GM18867 (cell line): Measurements from ENCODE around the gene DZIP3.
A peak's percentile ranks its signal among the peaks of the same experiment; 100 is the strongest.
"Not testable (repeated sequence)": the region's sequence is repeated elsewhere in the genome, so short reads cannot be mapped to it uniquely, and the experiment has no call there.

Experiments
- ATAC-seq: cut with Tn5 transposase; IDR thresholded peaks from one replicate; pipeline ENCODE4 v1.9.1; 2021; ENCODE audit warnings: mild to moderate bottlenecking, moderate library complexity; ENCODE audit not compliant: unreplicated experiment

Gene DZIP3

GRCh38 chr3:108599677-108600409, 10.3 kb downstream of the DZIP3 start:
- ATAC-seq, result no peak

GRCh38 chr3:108602249-108602934, 12.9 kb downstream of the DZIP3 start:
- peak; percentile 74 for ATAC-seq

- no peak for ATAC-seq
Measured at GRCh38 chr3:108602935-108603294, 13.4 kb downstream of the DZIP3 start.

GRCh38 chr3:108603691-108604090, 14.2 kb downstream of the DZIP3 start:
- ATAC-seq, result no peak

- no peak for ATAC-seq
Measured at GRCh38 chr3:108605028-108605427, 15.5 kb downstream of the DZIP3 start.

- no peak for ATAC-seq
Measured at GRCh38 chr3:108605491-108605890, 16.0 kb downstream of the DZIP3 start.

GRCh38 chr3:108608750-108609149, 19.2 kb downstream of the DZIP3 start:
- ATAC-seq, result no peak

- ATAC-seq, result no peak
Measured at GRCh38 chr3:108610651-108611050, 21.1 kb downstream of the DZIP3 start.

- not testable (repeated sequence) for ATAC-seq
Measured at GRCh38 chr3:108616090-108616489, 26.6 kb downstream of the DZIP3 start.

GRCh38 chr3:108620250-108620649, 30.7 kb downstream of the DZIP3 start:
- ATAC-seq, result no peak

GRCh38 chr3:108623504-108623903, 34.0 kb downstream of the DZIP3 start:
- no peak for ATAC-seq

GRCh38 chr3:108629974-108630373, 40.5 kb downstream of the DZIP3 start:
- no peak for ATAC-seq

- no peak for ATAC-seq
Measured at GRCh38 chr3:108642526-108642925, 53.0 kb downstream of the DZIP3 start.

- ATAC-seq, result no peak
Measured at GRCh38 chr3:108645364-108645763, 55.8 kb downstream of the DZIP3 start.

- ATAC-seq, result not testable (repeated sequence)
Measured at GRCh38 chr3:108655664-108656063, 66.1 kb downstream of the DZIP3 start.

GRCh38 chr3:108661699-108662098, 72.2 kb downstream of the DZIP3 start:
- no peak for ATAC-seq

- ATAC-seq, result peak; percentile 93
Measured at GRCh38 chr3:108662142-108662738, 72.7 kb downstream of the DZIP3 start.

- no peak for ATAC-seq
Measured at GRCh38 chr3:108664266-108664665, 74.7 kb downstream of the DZIP3 start.

- no peak for ATAC-seq
Measured at GRCh38 chr3:108667312-108667711, 77.8 kb downstream of the DZIP3 start.

GRCh38 chr3:108669208-108669607, 79.7 kb downstream of the DZIP3 start:
- peak; percentile 70 for ATAC-seq

- ATAC-seq, result no peak
Measured at GRCh38 chr3:108672701-108673100, 83.2 kb downstream of the DZIP3 start.
